ENCODE measurements around the gene PXMP2. TPM values are rescaled to one million over a fixed set of nuclear protein-coding genes. Genes with fewer than 3 reads are reported as not detected.

Gene PXMP2
- total RNA-seq, 5 donors from 2014 or later (not counting 1 experiment from before 2014, with no cell fraction given): 3.1 to 8.9 (median 6.5) TPM

GRCh38 chr12:132660996-132661395, 26.4 kb upstream of the PXMP2 start:
- no peak for DNase-seq
- CTCF ChIA-PET: no interaction called here
- Histone ChIP-seq H3K36me3 (ENCODE audit: control insufficient read depth in 2 of 2, extremely low read depth in 1 of 2, insufficient read depth in 1 of 2, low read length in 1 of 2) (peaks cover 5 to 82% of the 10 kb centered on the region in 2 donors), H3K27me3 (replicated peaks in 1 of 2; ENCODE audit: control insufficient read depth in 2 of 2, extremely low read depth in 1 of 2, insufficient read depth in 2 of 2, low read length in 1 of 2) (no peaks in the 10 kb centered on the region), H3K4me3 (ENCODE audit: control insufficient read depth in 1 of 2, extremely low read depth in 1 of 2, low read length in 1 of 2) (no peak overlapping the region), H3K9me3 (no peaks in the 10 kb centered on the region), H3K4me1 (ENCODE audit: control insufficient read depth in 1 of 2, extremely low read depth in 1 of 2, insufficient read depth in 2 of 2, low read length in 2 of 2) (peaks cover 13 to 17% of the 10 kb centered on the region in 2 experiments), H3K27ac (ENCODE audit: low read length) (no peak overlapping the region)
- Mint-ChIP-seq H3K27me3 (no peaks in the 10 kb centered on the region), H3K27ac (peak overlapping the region in 1 of 2 donors; percentile 85), H3K4me3 (no peak overlapping the region), H3K36me3 (peaks cover 71% of the 10 kb centered on the region), H3K9me3 (no peaks in the 10 kb centered on the region), H3K4me1 (peaks cover 15 to 29% (median 29%) of the 10 kb centered on the region in 3 donors)
- 64% methylated on average over 6 of the region's 11 CpGs for WGBS (ENCODE audit: insufficient coverage)
- POLR2A ChIA-PET: interaction anchor here in 1 of 2 donors (0.6 kb wide), 1 partner anchor 34 kb away, joined by 6 read pairs; no protein-coding TSS in a partner anchor
- ATAC-seq (replicated peaks in 1 of 4): no peak

- ATAC-seq (replicated peaks in 1 of 4): no peak
- no peak overlapping the region for H3K4me3 Mint-ChIP-seq
- peaks cover 6 to 83% of the 10 kb centered on the region in 2 donors for H3K36me3 ChIP-seq (ENCODE audit: control insufficient read depth in 2 of 2, extremely low read depth in 1 of 2, insufficient read depth in 1 of 2, low read length in 1 of 2)
- H3K9me3 ChIP-seq: no peaks in the 10 kb centered on the region
- no peaks in the 10 kb centered on the region for H3K27me3 Mint-ChIP-seq
- 60% methylated on average over 1 of the region's 5 CpGs for WGBS (ENCODE audit: insufficient coverage)
- ChIA-PET POLR2A (interaction anchor here in 1 of 2 donors (0.6 kb wide), 1 partner anchor 168 kb away, joined by 4 read pairs; no protein-coding TSS in a partner anchor), CTCF (no interaction called here)
- H3K4me1 ChIP-seq (ENCODE audit: control insufficient read depth in 1 of 2, extremely low read depth in 1 of 2, insufficient read depth in 2 of 2, low read length in 2 of 2): peaks cover 13 to 17% of the 10 kb centered on the region in 2 experiments
- H3K27me3 ChIP-seq (replicated peaks in 1 of 2; ENCODE audit: control insufficient read depth in 2 of 2, extremely low read depth in 1 of 2, insufficient read depth in 2 of 2, low read length in 1 of 2): no peaks in the 10 kb centered on the region
- no peaks in the 10 kb centered on the region for H3K9me3 Mint-ChIP-seq
- peak overlapping the region in 1 of 2 donors; percentile 35 for H3K27ac Mint-ChIP-seq
- no peak for DNase-seq
- H3K27ac ChIP-seq (ENCODE audit: low read length): no peak overlapping the region
- H3K4me3 ChIP-seq (ENCODE audit: control insufficient read depth in 1 of 2, extremely low read depth in 1 of 2, low read length in 1 of 2): no peak overlapping the region
- H3K36me3 Mint-ChIP-seq: peaks cover 75% of the 10 kb centered on the region
- H3K4me1 Mint-ChIP-seq: peaks cover 15 to 29% (median 29%) of the 10 kb centered on the region in 3 donors
Observed at GRCh38 chr12:132661972-132662371, 25.4 kb upstream of the PXMP2 start.

- WGBS (ENCODE audit: insufficient coverage): 64% methylated on average over 24 of the region's 29 CpGs
- Mint-ChIP-seq H3K4me1 (peaks cover 15 to 29% (median 29%) of the 10 kb centered on the region in 3 donors), H3K27ac (peak overlapping the region in 1 of 2 donors; percentile 68), H3K27me3 (no peaks in the 10 kb centered on the region), H3K36me3 (peaks cover 73% of the 10 kb centered on the region), H3K9me3 (no peaks in the 10 kb centered on the region), H3K4me3 (no peak overlapping the region)
- CTCF ChIA-PET: no interaction called here
- H3K4me1 ChIP-seq (ENCODE audit: control insufficient read depth in 1 of 2, extremely low read depth in 1 of 2, insufficient read depth in 2 of 2, low read length in 2 of 2): peaks cover 13 to 17% of the 10 kb centered on the region in 2 experiments
- DNase-seq (no peak), ATAC-seq (replicated peaks in 1 of 4) (no peak)
- no peak overlapping the region for H3K27ac ChIP-seq (ENCODE audit: low read length)
- no peaks in the 10 kb centered on the region for H3K27me3 ChIP-seq (replicated peaks in 1 of 2; ENCODE audit: control insufficient read depth in 2 of 2, extremely low read depth in 1 of 2, insufficient read depth in 2 of 2, low read length in 1 of 2)
- POLR2A ChIA-PET: no interaction called here
- peaks cover 8 to 81% of the 10 kb centered on the region in 2 donors for H3K36me3 ChIP-seq (ENCODE audit: control insufficient read depth in 2 of 2, extremely low read depth in 1 of 2, insufficient read depth in 1 of 2, low read length in 1 of 2)
- H3K9me3 ChIP-seq: no peaks in the 10 kb centered on the region
- H3K4me3 ChIP-seq (ENCODE audit: control insufficient read depth in 1 of 2, extremely low read depth in 1 of 2, low read length in 1 of 2): no peak overlapping the region
Observed at GRCh38 chr12:132662901-132663755, 24.3 kb upstream of the PXMP2 start.

- H3K4me1 ChIP-seq (ENCODE audit: control insufficient read depth in 1 of 2, extremely low read depth in 1 of 2, insufficient read depth in 2 of 2, low read length in 2 of 2): peaks cover 11 to 14% of the 10 kb centered on the region in 2 experiments
- no peak for DNase-seq
- Mint-ChIP-seq H3K27me3 (no peaks in the 10 kb centered on the region), H3K9me3 (no peaks in the 10 kb centered on the region), H3K4me3 (no peak overlapping the region), H3K4me1 (peaks cover 15 to 29% (median 26%) of the 10 kb centered on the region in 3 donors), H3K27ac (no peak overlapping the region), H3K36me3 (peaks cover 72% of the 10 kb centered on the region)
- CTCF ChIA-PET: no interaction called here
- ATAC-seq (replicated peaks in 1 of 4): no peak
- H3K27ac ChIP-seq (ENCODE audit: low read length): no peak overlapping the region
- H3K4me3 ChIP-seq (ENCODE audit: control insufficient read depth in 1 of 2, extremely low read depth in 1 of 2, low read length in 1 of 2): no peak overlapping the region
- no peaks in the 10 kb centered on the region for H3K27me3 ChIP-seq (replicated peaks in 1 of 2; ENCODE audit: control insufficient read depth in 2 of 2, extremely low read depth in 1 of 2, insufficient read depth in 2 of 2, low read length in 1 of 2)
- POLR2A ChIA-PET: no interaction called here
- H3K36me3 ChIP-seq (ENCODE audit: control insufficient read depth in 2 of 2, extremely low read depth in 1 of 2, insufficient read depth in 1 of 2, low read length in 1 of 2): peaks cover 11 to 79% of the 10 kb centered on the region in 2 donors
- no peaks in the 10 kb centered on the region for H3K9me3 ChIP-seq
- 97% methylated on average over 19 of the region's 21 CpGs for WGBS (ENCODE audit: insufficient coverage)
Observed at GRCh38 chr12:132664206-132665148, 22.9 kb upstream of the PXMP2 start.

GRCh38 chr12:132665149-132665491, 22.3 kb upstream of the PXMP2 start:
- Mint-ChIP-seq H3K36me3 (peaks cover 70% of the 10 kb centered on the region), H3K4me1 (peaks cover 10 to 23% (median 21%) of the 10 kb centered on the region in 3 donors), H3K27ac (peak overlapping the region in 1 of 2 donors; percentile 5), H3K9me3 (no peaks in the 10 kb centered on the region), H3K27me3 (no peaks in the 10 kb centered on the region), H3K4me3 (no peak overlapping the region)
- H3K4me1 ChIP-seq (ENCODE audit: control insufficient read depth in 1 of 2, extremely low read depth in 1 of 2, insufficient read depth in 2 of 2, low read length in 2 of 2): peaks cover 7 to 8% of the 10 kb centered on the region in 2 experiments
- no peaks in the 10 kb centered on the region for H3K9me3 ChIP-seq
- H3K4me3 ChIP-seq (ENCODE audit: control insufficient read depth in 1 of 2, extremely low read depth in 1 of 2, low read length in 1 of 2): no peak overlapping the region
- no peak for ATAC-seq (replicated peaks in 1 of 4)
- no peak overlapping the region for H3K27ac ChIP-seq (ENCODE audit: low read length)
- DNase-seq: no peak
- CTCF ChIA-PET: no interaction called here
- no peaks in the 10 kb centered on the region for H3K27me3 ChIP-seq (replicated peaks in 1 of 2; ENCODE audit: control insufficient read depth in 2 of 2, extremely low read depth in 1 of 2, insufficient read depth in 2 of 2, low read length in 1 of 2)
- POLR2A ChIA-PET: no interaction called here
- 98% methylated on average over 13 of the region's 13 CpGs for WGBS (ENCODE audit: insufficient coverage)
- H3K36me3 ChIP-seq (ENCODE audit: control insufficient read depth in 2 of 2, extremely low read depth in 1 of 2, insufficient read depth in 1 of 2, low read length in 1 of 2): peaks cover 13 to 79% of the 10 kb centered on the region in 2 donors

- Histone ChIP-seq H3K4me3 (ENCODE audit: control insufficient read depth in 1 of 2, extremely low read depth in 1 of 2, low read length in 1 of 2) (no peak overlapping the region), H3K9me3 (no peaks in the 10 kb centered on the region), H3K27me3 (replicated peaks in 1 of 2; ENCODE audit: control insufficient read depth in 2 of 2, extremely low read depth in 1 of 2, insufficient read depth in 2 of 2, low read length in 1 of 2) (no peaks in the 10 kb centered on the region), H3K36me3 (ENCODE audit: control insufficient read depth in 2 of 2, extremely low read depth in 1 of 2, insufficient read depth in 1 of 2, low read length in 1 of 2) (peaks cover 13 to 73% of the 10 kb centered on the region in 2 donors), H3K4me1 (ENCODE audit: control insufficient read depth in 1 of 2, extremely low read depth in 1 of 2, insufficient read depth in 2 of 2, low read length in 2 of 2) (peaks cover 6% of the 10 kb centered on the region in 2 experiments), H3K27ac (ENCODE audit: low read length) (no peak overlapping the region)
- H3K27ac Mint-ChIP-seq: no peak overlapping the region
- H3K36me3 Mint-ChIP-seq: peaks cover 65% of the 10 kb centered on the region
- ATAC-seq (replicated peaks in 1 of 4) (no peak), DNase-seq (no peak)
- no peaks in the 10 kb centered on the region for H3K27me3 Mint-ChIP-seq
- ChIA-PET CTCF (no interaction called here), POLR2A (no interaction called here)
- H3K9me3 Mint-ChIP-seq: no peaks in the 10 kb centered on the region
- WGBS (ENCODE audit: insufficient coverage): 100% methylated on average over 4 of the region's 6 CpGs
- H3K4me3 Mint-ChIP-seq: no peak overlapping the region
- peaks cover 9 to 21% (median 17%) of the 10 kb centered on the region in 3 donors for H3K4me1 Mint-ChIP-seq
Observed at GRCh38 chr12:132665794-132666193, 21.6 kb upstream of the PXMP2 start.

All from T-cell (primary cell).